Amniotic epithelial cell (primary cell): Measurements from ENCODE around the gene CNOT8.
A peak's percentile ranks its signal among the peaks of the same experiment; 100 is the strongest.
"Not testable (repeated sequence)": the region's sequence is repeated elsewhere in the genome, so short reads cannot be mapped to it uniquely, and the experiment has no call there.

Source experiments
- DNase-seq: peaks from one replicate; pipeline ENCODE4 v3.0.0-alpha.2; 2010; ENCODE audit warnings: low read depth

Gene CNOT8

GRCh38 chr5:154858297-154858971, at the start of gene CNOT8:
Gene CNOT8, plus strand, starts transcription at chr5:154858627. Its CDS starts 4,652 bp downstream, at chr5:154863279.
- DNase-seq = peak; percentile 98

DNA sequence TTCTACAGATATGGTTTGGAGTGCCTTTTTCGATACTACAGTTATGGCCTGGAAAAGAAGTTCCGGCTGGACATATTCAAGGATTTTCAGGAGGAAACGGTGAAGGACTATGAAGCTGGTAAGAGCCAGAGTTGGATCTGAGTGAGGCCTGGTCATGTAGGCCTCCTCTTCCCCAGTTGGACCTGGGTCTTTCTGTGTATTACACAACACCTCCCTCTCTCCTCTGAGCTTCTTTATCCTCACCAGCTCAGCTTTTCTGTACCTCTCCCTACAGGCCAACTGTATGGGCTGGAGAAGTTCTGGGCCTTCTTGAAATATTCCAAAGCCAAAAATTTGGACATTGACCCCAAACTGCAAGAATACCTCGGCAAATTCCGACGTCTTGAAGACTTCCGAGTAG, 47.2 kb upstream of the CNOT8 start:
- DNase-seq = no peak

DNA sequence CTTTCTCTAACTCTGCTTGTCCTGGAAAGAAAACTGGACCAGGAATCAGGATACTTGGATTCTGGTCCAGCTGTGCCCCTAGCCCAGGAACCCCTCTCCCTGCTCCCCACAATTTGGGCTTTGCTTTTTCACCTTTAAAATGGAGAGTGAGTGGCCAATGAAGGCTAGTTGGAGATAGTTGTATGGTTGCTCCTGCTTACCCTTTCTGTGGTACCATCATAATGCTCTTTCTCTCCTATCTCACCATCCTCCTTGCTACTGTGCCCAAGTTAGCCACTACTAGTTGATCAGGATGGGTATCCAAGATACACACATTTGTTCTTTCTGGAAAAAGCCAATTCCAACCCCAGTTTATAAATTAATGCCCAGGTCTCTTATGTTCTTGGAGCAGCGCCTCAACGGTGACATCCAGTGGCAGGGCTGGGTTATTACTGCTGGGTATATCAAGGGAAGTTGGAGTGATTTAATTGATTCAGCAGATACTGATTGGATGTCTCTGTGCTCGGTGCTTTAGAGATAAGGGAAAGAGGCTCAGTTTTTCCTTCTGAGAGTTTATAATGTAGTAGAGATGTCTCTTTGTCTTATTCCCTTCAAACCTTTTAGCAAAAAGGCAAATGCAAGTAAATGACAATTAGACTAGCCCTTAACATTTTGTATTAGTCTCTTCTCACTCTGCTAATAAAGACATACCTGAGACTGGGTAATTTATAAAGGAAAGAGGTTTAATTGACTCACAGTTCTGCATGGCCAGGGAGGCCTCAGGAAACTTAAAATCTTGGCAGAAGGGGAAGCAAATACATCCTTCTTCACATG, 46.6 kb upstream of the CNOT8 start:
- DNase-seq = peak; percentile 59

GRCh38 chr5:154813158-154813557, 45.3 kb upstream of the CNOT8 start:
- DNase-seq = no peak

DNA sequence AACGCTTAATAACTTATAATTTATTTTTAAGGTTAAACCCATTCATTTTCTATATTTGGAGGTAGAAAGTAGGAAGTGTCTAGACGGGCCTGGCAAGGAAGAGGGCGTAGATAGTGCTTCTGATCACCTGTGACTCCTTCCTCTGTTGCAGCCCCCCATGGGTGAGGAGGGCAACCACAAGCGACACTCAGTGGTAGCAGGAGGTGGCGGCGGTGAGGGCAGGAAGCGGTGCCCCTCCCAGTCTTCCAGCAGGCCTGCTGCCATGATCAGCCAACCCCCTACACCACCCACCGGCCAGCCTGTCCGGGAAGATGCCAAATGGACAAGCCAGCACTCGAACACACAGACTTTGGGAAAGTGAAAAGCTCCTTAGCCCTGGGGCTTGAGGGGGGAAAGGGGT, 44.7 kb upstream of the CNOT8 start:
- no peak for DNase-seq

- DNase-seq = no peak
Measured at GRCh38 chr5:154815025-154815424, 43.4 kb upstream of the CNOT8 start.

DNA sequence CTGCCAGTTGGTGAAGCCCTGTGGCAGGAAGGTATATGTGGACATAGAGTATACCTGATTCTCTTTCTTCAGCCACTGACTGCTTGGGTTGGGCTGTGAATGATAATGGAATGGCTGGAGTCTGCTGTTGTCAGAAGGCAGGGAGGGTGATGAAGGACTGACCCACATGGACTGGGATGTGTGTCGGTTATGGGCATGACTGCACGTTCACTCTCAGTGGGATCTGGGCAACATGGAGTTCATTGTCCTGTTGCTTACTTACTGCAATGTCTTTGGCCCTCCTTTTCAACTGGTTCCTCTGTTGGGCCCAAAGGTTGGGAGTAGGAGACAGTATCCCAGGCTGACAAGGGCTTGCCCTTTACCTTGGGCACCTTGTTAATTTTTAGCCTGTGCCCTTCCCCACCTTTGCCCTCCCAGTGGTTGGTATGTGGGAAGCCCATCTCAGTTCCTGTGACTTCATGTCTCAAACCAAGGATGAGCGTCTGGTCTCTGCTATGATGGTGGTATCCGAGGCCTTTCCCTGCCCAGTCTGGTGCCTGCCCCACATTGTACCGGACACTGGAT, 42.7 kb upstream of the CNOT8 start:
- no peak for DNase-seq

GRCh38 chr5:154816891-154817492, 41.4 kb upstream of the CNOT8 start:
- no peak for DNase-seq

- no peak for DNase-seq
Measured at GRCh38 chr5:154817815-154818214, 40.6 kb upstream of the CNOT8 start.

DNA sequence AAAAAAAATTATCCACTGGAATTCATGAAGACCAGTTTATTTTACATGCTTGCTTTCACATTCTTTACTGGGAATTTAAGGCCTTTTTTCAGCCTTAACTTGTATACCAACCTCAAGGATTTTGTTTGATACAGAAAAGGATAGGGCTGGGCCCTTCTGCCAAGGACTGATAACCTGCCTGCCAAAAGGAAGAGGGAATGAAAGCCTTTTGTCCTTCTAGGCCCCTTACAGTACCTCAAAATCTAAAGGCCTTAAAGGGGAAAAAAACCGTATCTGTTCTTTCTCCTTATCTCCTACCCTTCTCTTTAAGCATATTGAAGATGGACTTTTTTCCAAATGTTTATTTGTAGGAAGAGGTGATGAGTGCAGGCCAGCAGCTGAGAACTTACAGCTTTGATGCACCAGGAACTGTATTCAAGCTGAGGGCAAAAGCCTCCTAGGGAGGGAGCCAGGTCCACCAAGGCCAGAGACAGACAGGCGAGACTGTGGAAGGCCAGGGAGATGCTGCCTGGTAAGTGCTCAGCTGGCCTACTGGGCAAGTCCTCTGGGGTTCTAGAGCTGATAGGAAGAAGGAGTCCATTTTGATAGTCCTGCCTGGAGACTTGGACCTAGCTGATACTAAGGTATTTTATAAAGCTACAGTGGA, 39.8 kb upstream of the CNOT8 start:
- DNase-seq = no peak

GRCh38 chr5:154819546-154819945, 38.9 kb upstream of the CNOT8 start:
- no peak for DNase-seq

GRCh38 chr5:154820383-154820782, 38.0 kb upstream of the CNOT8 start:
- no peak for DNase-seq

GRCh38 chr5:154822896-154823295, 35.5 kb upstream of the CNOT8 start:
- not testable (repeated sequence) for DNase-seq

DNA sequence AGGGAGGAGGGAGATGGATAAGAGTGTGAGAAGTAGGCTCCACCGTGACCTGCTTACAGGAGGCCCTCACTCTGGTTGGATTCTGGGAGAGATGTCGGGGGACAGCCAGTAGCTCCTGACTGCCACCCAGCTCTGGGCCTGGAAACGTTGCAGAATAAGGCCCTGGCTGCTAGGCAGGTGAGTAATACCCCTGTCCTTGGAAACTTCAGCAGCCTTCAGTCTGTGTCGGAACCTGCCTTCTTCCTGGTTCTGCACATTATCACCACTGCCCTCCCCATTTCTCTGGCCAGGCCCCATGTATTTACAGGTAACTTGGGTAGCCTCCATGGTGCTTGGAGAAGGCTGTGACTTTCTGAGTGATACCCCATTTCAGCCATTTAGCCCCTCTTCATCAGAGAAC, 34.8 kb upstream of the CNOT8 start:
- no peak for DNase-seq

DNA sequence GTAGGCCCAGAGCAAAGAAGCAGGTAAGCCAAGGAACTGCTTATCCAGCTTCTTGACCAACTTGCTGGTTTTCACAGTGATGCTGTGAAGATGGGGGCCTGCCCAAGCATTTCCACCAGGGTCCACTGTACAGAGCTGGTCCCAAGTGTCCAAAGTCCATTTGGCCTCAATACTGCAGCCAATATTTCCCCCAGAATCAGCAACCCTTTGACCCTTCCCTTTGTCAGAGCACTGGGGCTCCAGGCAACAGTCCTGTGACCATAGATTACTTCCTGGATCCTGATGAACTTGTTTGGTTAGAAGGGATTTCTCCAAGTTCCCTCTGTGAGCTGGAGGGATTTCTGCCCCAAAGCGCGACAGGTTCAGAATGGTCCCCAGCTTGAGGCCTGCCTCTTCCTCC, 34.4 kb upstream of the CNOT8 start:
- no peak for DNase-seq

- no peak for DNase-seq
Measured at GRCh38 chr5:154829181-154829588, 29.2 kb upstream of the CNOT8 start.

- no peak for DNase-seq
Measured at GRCh38 chr5:154829589-154830218, 28.7 kb upstream of the CNOT8 start.

- DNase-seq = no peak
Measured at GRCh38 chr5:154830219-154830595, 28.2 kb upstream of the CNOT8 start.

DNA sequence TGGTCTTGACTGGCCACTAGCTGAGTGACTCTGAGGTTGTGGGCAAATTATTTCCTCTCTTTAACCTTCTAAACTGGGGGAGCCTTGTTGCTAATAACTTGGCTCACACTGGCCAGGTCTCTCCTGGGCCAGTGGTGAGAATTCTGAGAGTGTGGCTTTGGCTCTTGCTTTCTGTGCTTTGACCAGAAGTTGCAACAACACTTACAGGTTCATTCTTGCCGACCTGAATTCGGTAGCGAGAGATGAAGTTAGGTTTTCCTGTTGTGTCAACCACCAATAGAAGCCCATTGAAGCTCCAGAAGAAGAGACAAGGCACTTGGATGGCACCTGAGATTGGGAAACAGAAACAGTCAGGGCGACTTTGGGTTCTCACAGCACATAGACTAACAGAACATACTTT, 27.8 kb upstream of the CNOT8 start:
- no peak for DNase-seq

DNA sequence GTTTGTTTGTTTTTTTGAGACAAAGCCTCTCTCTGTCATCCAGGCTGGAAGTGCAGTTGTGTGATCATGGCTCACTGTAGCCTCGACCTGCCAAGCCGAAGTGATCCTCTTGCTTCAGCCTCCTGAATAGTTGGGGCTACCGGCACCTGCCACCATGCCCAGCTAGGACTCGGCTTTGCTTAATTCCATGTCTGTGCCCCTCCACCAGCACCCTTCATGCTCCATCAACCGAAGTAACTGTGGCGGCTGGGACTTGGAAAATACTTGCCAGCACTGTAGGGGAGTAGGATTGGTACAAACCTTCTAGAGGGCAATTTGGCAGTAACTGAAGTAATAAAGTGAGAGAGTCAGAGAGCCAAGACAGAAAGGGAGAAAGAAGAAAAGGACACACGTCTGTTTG, 27.0 kb upstream of the CNOT8 start:
- no peak for DNase-seq

GRCh38 chr5:154832804-154833203, 25.6 kb upstream of the CNOT8 start:
- not testable (repeated sequence) for DNase-seq

DNA sequence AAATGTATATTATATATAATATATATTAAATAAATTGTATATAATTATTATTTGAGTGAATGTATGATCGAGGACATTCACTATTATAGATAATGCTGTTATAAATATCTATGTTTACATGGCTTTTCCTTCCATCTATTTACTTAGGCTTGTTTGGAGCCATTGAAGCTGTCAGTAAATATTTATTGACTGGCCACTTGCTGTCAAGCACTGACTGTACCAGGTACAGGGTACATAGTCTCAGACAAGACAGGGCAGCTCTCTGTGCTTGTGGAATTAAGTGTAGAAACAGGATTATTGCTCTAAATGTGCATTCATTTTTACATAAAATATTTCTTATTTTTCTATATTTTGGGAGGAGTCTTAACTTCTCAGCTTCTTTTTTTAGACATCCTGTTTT, 24.4 kb upstream of the CNOT8 start:
- DNase-seq = no peak
